Stomach (tissue), 4 donors: ENCODE measurements around the gene BSN.

Experiments used
- CTCF ChIP-seq, 7 experiments: fragments of 450-650 bp in 4 of 7; fragments of 200-600 bp in 3 of 7; sonication (generic) in 3 of 7; IDR thresholded peaks; one replicate each; pipeline ENCODE4 v1.5.1; 2016 to 2019; ENCODE audit warnings: antibody characterized with exemption in 7 of 7, control low read depth in 2 of 7, mild to moderate bottlenecking in 1 of 7
- POLR2A ChIP-seq, 4 donors: fragments of 450-650 bp; IDR thresholded peaks; one replicate each; pipeline ENCODE4 v1.6.1; 2016; ENCODE audit warnings: antibody characterized with exemption in 4 of 4, control low read depth in 2 of 4, mild to moderate bottlenecking in 1 of 4, moderate library complexity in 1 of 4
- POLR2AphosphoS5 ChIP-seq, 3 donors: sonication (generic); formaldehyde crosslinking; IDR thresholded peaks; one replicate each; pipeline ENCODE4 v1.6.1; 2016; ENCODE audit warnings: antibody characterized with exemption in 3 of 3

DNA sequence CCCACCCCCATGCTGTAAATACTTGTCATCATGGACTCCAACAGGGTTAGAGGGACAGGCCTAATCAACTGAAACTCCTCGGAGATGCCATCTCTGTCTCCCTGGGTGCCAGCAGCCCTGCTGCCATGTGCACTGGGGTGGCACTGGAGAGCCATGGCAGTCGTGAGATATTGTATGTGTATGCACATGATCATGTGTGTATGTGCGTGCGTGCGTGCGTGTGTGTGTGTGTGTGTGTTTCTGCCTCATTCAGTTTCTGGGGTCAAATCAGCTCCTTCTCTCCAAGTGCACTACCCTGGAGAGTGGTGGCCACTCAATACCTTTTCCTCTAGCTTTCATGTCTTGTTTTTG, 116.6 kb downstream of the BSN start:
- TF ChIP-seq POLR2A (IDR thresholded peaks at IDR 0.05), result no peak
- no peak for TF ChIP-seq CTCF (IDR thresholded peaks at IDR 0.05)
- no peak for TF ChIP-seq POLR2AphosphoS5 (IDR thresholded peaks at IDR 0.05)
